ENCODE measurements around the gene SPRR2D.

Gene SPRR2D

DNA sequence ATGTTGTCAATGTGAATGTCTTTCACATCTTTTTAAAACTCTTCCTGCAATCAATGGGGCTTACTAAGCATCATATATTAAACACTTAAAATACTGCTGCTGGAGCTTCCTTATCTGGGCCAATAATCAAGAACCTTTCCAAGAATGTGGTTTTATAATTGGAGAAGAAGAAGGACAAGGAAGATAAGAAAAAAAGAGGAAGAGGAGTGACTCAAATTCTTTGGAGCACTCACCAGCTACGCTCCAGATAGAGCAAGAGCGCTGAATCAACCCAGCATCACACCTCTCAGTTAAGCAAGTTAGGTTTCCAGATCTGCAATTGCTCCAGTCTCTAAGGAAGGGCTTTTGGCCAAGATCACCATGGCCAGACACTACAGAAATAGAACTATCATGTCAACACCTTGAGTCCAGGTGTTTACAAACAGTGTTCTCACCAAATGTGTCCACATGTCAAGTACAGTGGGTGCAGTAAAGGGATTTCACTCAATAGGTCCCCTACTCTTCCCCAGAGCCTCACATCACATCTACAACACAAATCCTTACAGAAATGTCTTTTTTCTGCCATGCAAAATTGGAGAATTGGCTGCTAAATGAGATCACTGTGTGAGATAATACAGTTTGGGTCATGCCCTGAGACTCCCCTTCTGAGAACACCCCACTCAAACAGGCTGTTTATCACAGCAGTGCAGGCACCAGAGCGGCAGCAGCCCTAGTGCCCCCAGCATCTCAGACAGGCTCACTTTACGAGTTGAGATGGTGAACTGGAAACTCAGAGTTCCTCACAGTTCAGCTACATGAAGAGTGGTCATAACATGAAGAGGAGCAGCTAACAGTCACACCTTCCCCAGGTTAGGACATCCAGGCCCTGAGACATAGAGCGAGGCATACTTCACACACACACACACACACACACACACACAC, 32.1 kb upstream of the SPRR2D start:
- Histone ChIP-seq H3K9me3 (replicated peaks; ENCODE audit: insufficient read depth, low read length) (no peaks in the 10 kb centered on the region), H3K9me2 (replicated peaks; ENCODE audit: insufficient read depth, low read length) (no peaks in the 10 kb centered on the region), H3K4me2 (ENCODE audit: low read depth, low read length) (no peak overlapping the region), H2AFZ (ENCODE audit: low read length) (no peak overlapping the region), H3K27me3 (replicated peaks; ENCODE audit: insufficient read depth, low read length) (no peaks in the 10 kb centered on the region), H3F3A (ENCODE audit: insufficient read depth, low read length) (no peaks in the 10 kb centered on the region), H4K20me1 (ENCODE audit: insufficient read depth, low read length) (no peaks in the 10 kb centered on the region), H3K4me3 (ENCODE audit: low read length) (no peak overlapping the region), H3K9ac (ENCODE audit: low read length) (no peak overlapping the region), H3K79me2 (ENCODE audit: low read length) (no peaks in the 10 kb centered on the region), H3K27ac (ENCODE audit: low read length) (no peak overlapping the region), H3K36me3 (replicated peaks; ENCODE audit: insufficient read depth, low read length) (no peaks in the 10 kb centered on the region), H3K4me1 (ENCODE audit: low read length) (no peaks in the 10 kb centered on the region)
- no peak for DNase-seq
- TF ChIP-seq EZH2 (optimal IDR thresholded peaks at IDR 0.05; ENCODE audit: low read depth, low read length) (no peak), EZH2phosphoT487 (IDR thresholded peaks at IDR 0.05; ENCODE audit: low read length) (no peak)
- TF ChIP-seq, protein P1, sequence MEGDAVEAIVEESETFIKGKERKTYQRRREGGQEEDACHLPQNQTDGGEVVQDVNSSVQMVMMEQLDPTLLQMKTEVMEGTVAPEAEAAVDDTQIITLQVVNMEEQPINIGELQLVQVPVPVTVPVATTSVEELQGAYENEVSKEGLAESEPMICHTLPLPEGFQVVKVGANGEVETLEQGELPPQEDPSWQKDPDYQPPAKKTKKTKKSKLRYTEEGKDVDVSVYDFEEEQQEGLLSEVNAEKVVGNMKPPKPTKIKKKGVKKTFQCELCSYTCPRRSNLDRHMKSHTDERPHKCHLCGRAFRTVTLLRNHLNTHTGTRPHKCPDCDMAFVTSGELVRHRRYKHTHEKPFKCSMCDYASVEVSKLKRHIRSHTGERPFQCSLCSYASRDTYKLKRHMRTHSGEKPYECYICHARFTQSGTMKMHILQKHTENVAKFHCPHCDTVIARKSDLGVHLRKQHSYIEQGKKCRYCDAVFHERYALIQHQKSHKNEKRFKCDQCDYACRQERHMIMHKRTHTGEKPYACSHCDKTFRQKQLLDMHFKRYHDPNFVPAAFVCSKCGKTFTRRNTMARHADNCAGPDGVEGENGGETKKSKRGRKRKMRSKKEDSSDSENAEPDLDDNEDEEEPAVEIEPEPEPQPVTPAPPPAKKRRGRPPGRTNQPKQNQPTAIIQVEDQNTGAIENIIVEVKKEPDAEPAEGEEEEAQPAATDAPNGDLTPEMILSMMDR (IDR thresholded peaks at IDR 0.05; ENCODE audit: low read length), result no peak

DNA sequence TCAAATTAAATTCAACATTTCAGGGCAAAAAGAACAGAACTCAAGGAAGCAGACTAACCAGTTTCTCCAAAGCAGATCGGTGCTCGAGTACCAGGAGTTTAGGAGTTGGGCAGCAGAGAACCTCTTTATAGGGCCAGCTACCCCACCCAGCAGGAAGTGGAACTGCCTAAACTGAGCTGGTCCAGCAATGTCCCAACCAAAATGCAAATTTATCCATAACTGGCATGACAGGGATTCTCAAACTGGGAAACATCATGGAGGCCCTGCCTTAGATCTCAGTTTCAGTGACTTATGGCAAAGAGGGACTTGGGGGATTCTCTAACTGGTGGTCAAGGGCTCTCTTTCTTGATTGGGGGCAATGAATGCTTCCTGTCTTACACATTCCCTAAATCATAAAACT, 30.6 kb upstream of the SPRR2D start, which contains the start of gene SPRR2B:
Gene SPRR2B (minus strand): TSS at position 101 of the 400 bp plus-strand sequence. CDS start 772 bp downstream, outside the sequence.
- no peaks in the 10 kb centered on the region for H4K20me1 ChIP-seq (ENCODE audit: insufficient read depth, low read length)
- TF ChIP-seq EZH2phosphoT487 (IDR thresholded peaks at IDR 0.05; ENCODE audit: low read length) (no peak), EZH2 (optimal IDR thresholded peaks at IDR 0.05; ENCODE audit: low read depth, low read length) (no peak)
- TF ChIP-seq, protein P1 (IDR thresholded peaks at IDR 0.05; ENCODE audit: low read length), result no peak
- no peak within 1 kb of the TSS for H2AFZ ChIP-seq (ENCODE audit: low read length)
- H3K27me3 ChIP-seq (replicated peaks; ENCODE audit: insufficient read depth, low read length), result no peaks in the 10 kb centered on the region
- no peaks in the 10 kb centered on the region for H3K9me2 ChIP-seq (replicated peaks; ENCODE audit: insufficient read depth, low read length)
- no peaks in the 10 kb centered on the region for H3K4me1 ChIP-seq (ENCODE audit: low read length)
- H3K36me3 ChIP-seq (replicated peaks; ENCODE audit: insufficient read depth, low read length), result no peaks in the 10 kb centered on the region
- no peaks in the 10 kb centered on the region for H3F3A ChIP-seq (ENCODE audit: insufficient read depth, low read length)
- H3K4me3 ChIP-seq (ENCODE audit: low read length), result no peak within 1 kb of the TSS
- H3K9ac ChIP-seq (ENCODE audit: low read length), result no peak within 1 kb of the TSS
- no peak within 1 kb of the TSS for H3K27ac ChIP-seq (ENCODE audit: low read length)
- H3K4me2 ChIP-seq (ENCODE audit: low read depth, low read length), result no peak within 1 kb of the TSS
- no peaks in the 10 kb centered on the region for H3K9me3 ChIP-seq (replicated peaks; ENCODE audit: insufficient read depth, low read length)
- DNase-seq, result no peak
- H3K79me2 ChIP-seq (ENCODE audit: low read length), result no peaks in the 10 kb centered on the region

DNA sequence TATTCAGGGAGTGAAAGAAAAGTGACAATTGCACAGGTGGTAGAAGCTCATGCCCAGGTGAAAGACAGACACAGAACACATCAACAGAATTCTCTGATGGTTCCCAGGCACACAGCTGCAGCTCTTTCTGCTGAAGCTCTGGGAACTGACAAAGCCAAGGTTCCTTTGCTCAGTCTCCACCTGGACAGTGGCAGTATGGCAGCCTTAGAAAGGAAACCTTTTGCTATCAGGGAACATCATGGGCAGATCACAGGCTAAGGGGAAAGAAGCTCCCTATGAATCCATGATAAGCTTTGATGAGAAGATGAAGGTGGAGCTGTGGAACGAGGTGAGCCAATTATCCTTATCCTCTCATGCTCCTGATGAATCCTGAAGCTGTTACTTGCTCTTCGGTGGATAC, 29.3 kb upstream of the SPRR2D start:
- no peaks in the 10 kb centered on the region for H3K79me2 ChIP-seq (ENCODE audit: low read length)
- TF ChIP-seq, protein P1 (IDR thresholded peaks at IDR 0.05; ENCODE audit: low read length), result no peak
- TF ChIP-seq EZH2 (optimal IDR thresholded peaks at IDR 0.05; ENCODE audit: low read depth, low read length), result no peak
- TF ChIP-seq EZH2phosphoT487 (IDR thresholded peaks at IDR 0.05; ENCODE audit: low read length), result no peak
- no peak for DNase-seq
- H3K27ac ChIP-seq (ENCODE audit: low read length), result no peak overlapping the region
- no peaks in the 10 kb centered on the region for H3K9me3 ChIP-seq (replicated peaks; ENCODE audit: insufficient read depth, low read length)
- no peak overlapping the region for H3K4me3 ChIP-seq (ENCODE audit: low read length)
- H3F3A ChIP-seq (ENCODE audit: insufficient read depth, low read length), result no peaks in the 10 kb centered on the region
- H3K9ac ChIP-seq (ENCODE audit: low read length), result no peak overlapping the region
- no peak overlapping the region for H2AFZ ChIP-seq (ENCODE audit: low read length)
- no peak overlapping the region for H3K4me2 ChIP-seq (ENCODE audit: low read depth, low read length)
- no peaks in the 10 kb centered on the region for H3K9me2 ChIP-seq (replicated peaks; ENCODE audit: insufficient read depth, low read length)
- no peaks in the 10 kb centered on the region for H3K36me3 ChIP-seq (replicated peaks; ENCODE audit: insufficient read depth, low read length)
- no peaks in the 10 kb centered on the region for H3K27me3 ChIP-seq (replicated peaks; ENCODE audit: insufficient read depth, low read length)
- no peaks in the 10 kb centered on the region for H3K4me1 ChIP-seq (ENCODE audit: low read length)
- no peaks in the 10 kb centered on the region for H4K20me1 ChIP-seq (ENCODE audit: insufficient read depth, low read length)

Data from MM.1S (cell line).